GM12878 (cell line): ENCODE data around the gene PPHLN1. TPM values are rescaled to one million over a fixed set of nuclear protein-coding genes. Genes with fewer than 3 reads are reported as not detected.

Experiments
- ATAC-seq: fragments of 200-7000 bp; cut with Tn5 transposase; 3 replicates; pipeline ENCODE4 v1.9.1; 2020; ENCODE audit warnings: mild to moderate bottlenecking, moderate library complexity
- BruUV-seq: library from RNA; stranded (reverse); fragments of 400-500 nt; replicated peaks from 2 replicates; lab custom pipeline; 2021; lab: Mats Ljungman, UMichigan
- CTCF ChIA-PET: fragments of 300-600 bp; sonication (Branson Sonifier 250); formaldehyde crosslinking; extraction: SDS; loops from one replicate; lab custom pipeline; 2021; ENCODE audit warnings: inconsistent platforms; lab: Yijun Ruan, JAX
- POLR2A ChIA-PET: fragments of 350-600 bp; formaldehyde crosslinking; extraction: SDS; loops from one replicate; lab custom pipeline; 2021; ENCODE audit warnings: inconsistent platforms; lab: Charles Lee
- RAD21 ChIA-PET: fragments of 300-600 bp; sonication (Branson Sonifier 250); formaldehyde crosslinking; loops from one replicate; lab custom pipeline; 2023; ENCODE audit warnings: antibody characterized with exemption; ENCODE audit not compliant: unreplicated experiment; lab: Charles Lee
- SMC1A ChIA-PET: fragments of 300-600 bp; sonication (Branson Sonifier 250); formaldehyde crosslinking; loops from one replicate; lab custom pipeline; 2023; ENCODE audit not compliant: unreplicated experiment, uncharacterized antibody; lab: Charles Lee
- DNase-seq: peaks from one replicate; pipeline ENCODE4 v3.0.0-alpha.2; 2011; ENCODE audit warnings: low read depth, low spot score
- FAIRE-seq: peaks from 3 replicates; lab custom pipeline; 2011; peaks lifted over from hg19 to GRCh38; lab: Jason Lieb, UNC
- H2AFZ ChIP-seq: 2 replicates; pipeline ENCODE4 v1.6.0; 2011; ENCODE audit warnings: low read depth, low read length, control low read depth; ENCODE audit not compliant: control insufficient read depth
- H3K27ac ChIP-seq: 2 replicates; pipeline ENCODE4 v1.5.1; 2011; ENCODE audit warnings: control low read depth; ENCODE audit not compliant: control insufficient read depth, insufficient read depth
- H3K27me3 ChIP-seq, 2 experiments: replicated peaks in 1 of 2; 2 replicates each; pipeline versions ENCODE4 v1.6.0 to v1.6.1; 2011; ENCODE audit warnings: low read length in 1 of 2; ENCODE audit not compliant: control insufficient read depth in 2 of 2, insufficient read depth in 2 of 2
- H3K36me3 ChIP-seq, 2 experiments: 2 replicates each; pipeline ENCODE4 v1.5.1; 2011; ENCODE audit warnings: low read length in 1 of 2; ENCODE audit not compliant: control insufficient read depth in 2 of 2, insufficient read depth in 2 of 2
- H3K4me1 ChIP-seq: 2 replicates; pipeline ENCODE4 v1.6.1; 2011; ENCODE audit warnings: mild to moderate bottlenecking, low read length, moderate library complexity, mixed read lengths; ENCODE audit not compliant: control insufficient read depth, insufficient read depth
- H3K4me2 ChIP-seq: 2 replicates; pipeline ENCODE4 v1.6.0; 2011; ENCODE audit warnings: control low read depth; ENCODE audit not compliant: control insufficient read depth, insufficient read depth
- H3K4me3 ChIP-seq: fragments of 200-600 bp; sonication (generic); 2 replicates; pipeline ENCODE4 v1.5.1; 2016
- H3K79me2 ChIP-seq: 2 replicates; pipeline ENCODE4 v1.6.0; 2011; ENCODE audit warnings: low read length; ENCODE audit not compliant: control insufficient read depth, insufficient read depth
- H3K9ac ChIP-seq: 2 replicates; pipeline ENCODE4 v1.8.0; 2011; ENCODE audit warnings: low read length, control low read depth, mixed read lengths; ENCODE audit not compliant: control insufficient read depth, insufficient read depth
- H3K9me3 ChIP-seq: replicated peaks from 3 replicates; pipeline ENCODE4 v1.5.1; 2011; ENCODE audit warnings: mild to moderate bottlenecking, low read length; ENCODE audit not compliant: control insufficient read depth, insufficient read depth
- H4K20me1 ChIP-seq: 2 replicates; pipeline ENCODE4 v1.6.0; 2011; ENCODE audit not compliant: control insufficient read depth, insufficient read depth
- ASH2L ChIP-seq: fragments of 300-600, 200-600 bp; sonication (generic); IDR thresholded peaks from 2 replicates; pipeline ENCODE4 v1.6.1; 2017; ENCODE audit warnings: low read depth, mild to moderate bottlenecking, borderline replicate concordance
- DPF2 ChIP-seq: fragments of 450-650 bp; IDR thresholded peaks from 2 replicates; pipeline ENCODE4 v1.6.1; 2017; ENCODE audit warnings: mild to moderate bottlenecking
- EGR1 ChIP-seq, 2 experiments: IDR thresholded peaks; 1 replicate in 1 of 2; 2 replicates in 1 of 2; pipeline ENCODE4 v1.6.1; 2011 to 2012; ENCODE audit warnings: low read depth in 2 of 2, low read length in 2 of 2, borderline replicate concordance in 1 of 2, mild to moderate bottlenecking in 1 of 2, moderate library complexity in 1 of 2
- ESRRA ChIP-seq: IDR thresholded peaks from 2 replicates; pipeline ENCODE4 v1.6.1; 2012; ENCODE audit warnings: mild to moderate bottlenecking, low read length, improper control_type of control experiment
- EZH2 ChIP-seq: IDR thresholded peaks from 2 replicates; pipeline ENCODE4 v1.6.1; 2012; ENCODE audit warnings: low read depth, mild to moderate bottlenecking, control low read depth, inconsistent platforms, low read length, borderline replicate concordance; ENCODE audit not compliant: control insufficient read depth
- HDAC2 ChIP-seq: fragments of 200-600 bp; sonication (generic); IDR thresholded peaks from 2 replicates; pipeline ENCODE4 v1.6.1; 2017
- KDM1A ChIP-seq: fragments of 200-600 bp; sonication (generic); IDR thresholded peaks from 2 replicates; pipeline ENCODE4 v1.6.1; 2016; ENCODE audit warnings: borderline replicate concordance
- NFXL1 ChIP-seq: fragments of 450-650 bp; IDR thresholded peaks from 2 replicates; pipeline ENCODE4 v1.6.1; 2017; ENCODE audit warnings: antibody characterized with exemption, mild to moderate bottlenecking, borderline replicate concordance
- PAX5 ChIP-seq: IDR thresholded peaks from 2 replicates; pipeline ENCODE4 v1.6.1; 2011; ENCODE audit warnings: low read depth, low read length, borderline replicate concordance
- SIN3A ChIP-seq: IDR thresholded peaks from 2 replicates; pipeline ENCODE4 v1.6.1; 2012; ENCODE audit warnings: low read depth, low read length, improper control_type of control experiment
- SMARCA5 ChIP-seq: fragments of 450-650 bp; IDR thresholded peaks from 2 replicates; pipeline ENCODE4 v1.6.1; 2017; ENCODE audit warnings: mild to moderate bottlenecking
- SMC3 ChIP-seq: IDR thresholded peaks from 2 replicates; pipeline ENCODE4 v1.6.1; 2011; ENCODE audit warnings: low read length, improper control_type of control experiment, borderline replicate concordance
- SUPT20H ChIP-seq: IDR thresholded peaks from 2 replicates; pipeline ENCODE4 v1.6.1; 2011; ENCODE audit warnings: low read depth, mild to moderate bottlenecking, low read length, moderate library complexity, borderline replicate concordance; ENCODE audit not compliant: control insufficient read depth
- ZNF207 ChIP-seq: fragments of 450-650 bp; IDR thresholded peaks from 2 replicates; pipeline ENCODE4 v1.6.1; 2014; ENCODE audit warnings: antibody characterized with exemption, mild to moderate bottlenecking, borderline replicate concordance
- ZNF274 ChIP-seq: IDR thresholded peaks from one replicate; pipeline ENCODE4 v1.8.0; 2011; ENCODE audit not compliant: insufficient read length, insufficient read depth
- WGBS: methylation state at CpG from one replicate; pipeline ENCODE4 v1.1.6; 2016; ENCODE audit warnings: low lambda C conversion rate; ENCODE audit not compliant: insufficient replicate concordance, insufficient coverage; ENCODE audit errors: missing lambda C conversion rate; 5-methylcytosine and 5-hydroxymethylcytosine counted together
- in situ Hi-C: fragments of 300-500 bp; cut with MboI; formaldehyde crosslinking; loops from 9 replicates; pipeline ENCODE4 v1.14.3; 2018; ENCODE audit warnings: mixed read lengths
- intact Hi-C: fragments of 100-400 bp; cut with micrococcal nuclease; formaldehyde crosslinking; loops from one replicate; pipeline ENCODE4 v1.14.2; 2022; ENCODE audit not compliant: unreplicated experiment
- polyA plus RNA-seq, 11 experiments: library from polyadenylated mRNA; depleted of rRNA in 4 of 11; unstranded in 6 of 11; stranded (reverse) in 5 of 11; fragments of >200 nt; fragmentation: Nextera tagmentation in 4 of 11; fragmentation: Illumina TruSeq in 1 of 11; extraction: Ambion mirVana in 4 of 11; extraction: Trizol in 1 of 11; gene quantifications; 1 replicate in 1 of 11; 2 replicates in 10 of 11; pipeline versions ENCODE4 v1.2.1 to v1.2.3, GENCODE V29; 2011 to 2016; ENCODE audit warnings: inconsistent platforms in 2 of 11, missing spikeins in 2 of 11, low read depth in 1 of 11
- total RNA-seq, 4 experiments: library from RNA; depleted of rRNA in 3 of 4; stranded (reverse); fragments of >200 nt in 3 of 4; fragmentation: Illumina TruSeq in 1 of 4; extraction: Trizol in 1 of 4; gene quantifications; 2 replicates each; pipeline versions ENCODE4 v1.2.1 to v1.2.3, GENCODE V29; 2013 to 2021
- TF ChIP-seq, protein P1 (sequence below): fragments of 450-650 bp; formaldehyde crosslinking; IDR thresholded peaks from 2 replicates; pipeline ENCODE4 v1.4.0; 2022; ENCODE audit warnings: mild to moderate bottlenecking, moderate library complexity

The PPHLN1 gene
- total and polyA plus RNA-seq, 10 of the 15 experiments (the other 5 are each of a cell fraction or from before 2014, with no cell fraction given), result 73.6 to 117 (median 92.1) TPM

DNA sequence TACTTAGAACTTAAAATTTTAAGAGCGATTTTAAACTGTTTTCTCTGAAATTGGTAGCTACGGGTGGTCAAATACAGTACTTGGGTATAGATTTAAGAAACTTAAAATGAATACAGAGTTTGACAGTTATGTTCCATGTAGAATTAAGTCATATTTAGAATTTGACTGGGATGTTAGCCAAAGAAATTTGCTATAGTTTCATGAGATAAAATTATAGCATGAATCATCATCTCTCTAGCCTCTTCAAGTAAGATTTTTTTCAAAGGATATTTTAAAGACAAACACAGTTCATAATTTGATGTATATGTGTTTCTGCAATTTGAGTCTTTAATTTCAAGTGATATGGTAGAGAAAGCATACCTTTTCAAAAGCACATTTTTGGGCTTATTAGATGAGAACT, 41.1 kb upstream of the PPHLN1 start:
- H3K4me1 ChIP-seq, result peaks cover 3% of the 10 kb centered on the region; the same call in 1 of the 2 replicates
- H3K36me3 ChIP-seq, result no peaks in the 10 kb centered on the region
- no peak overlapping the region for H3K9ac ChIP-seq
- no peaks in the 10 kb centered on the region for H3K27me3 ChIP-seq
- CTCF ChIA-PET, result interaction anchor here (1.5 kb wide), 1 partner anchor 87 kb away, joined by 3 read pairs; no protein-coding TSS in a partner anchor
- H4K20me1 ChIP-seq, result no peaks in the 10 kb centered on the region
- H3K27ac ChIP-seq, result no peak overlapping the region
- FAIRE-seq (no peak), DNase-seq (no peak), ATAC-seq (no peak)
- WGBS, result 70% methylated on average over 2 of the region's 2 CpGs
- H3K79me2 ChIP-seq, result no peaks in the 10 kb centered on the region
- in situ Hi-C loops (no loop called here), intact Hi-C loops (no loop called here)
- TF ChIP-seq SUPT20H, result no peak
- TF ChIP-seq NFXL1, result no peak
- TF ChIP-seq ESRRA, result no peak
- no peak for TF ChIP-seq SMC3
- TF ChIP-seq SMARCA5, result no peak
- TF ChIP-seq PAX5, result no peak
- no peak for TF ChIP-seq DPF2
- TF ChIP-seq, protein P1, sequence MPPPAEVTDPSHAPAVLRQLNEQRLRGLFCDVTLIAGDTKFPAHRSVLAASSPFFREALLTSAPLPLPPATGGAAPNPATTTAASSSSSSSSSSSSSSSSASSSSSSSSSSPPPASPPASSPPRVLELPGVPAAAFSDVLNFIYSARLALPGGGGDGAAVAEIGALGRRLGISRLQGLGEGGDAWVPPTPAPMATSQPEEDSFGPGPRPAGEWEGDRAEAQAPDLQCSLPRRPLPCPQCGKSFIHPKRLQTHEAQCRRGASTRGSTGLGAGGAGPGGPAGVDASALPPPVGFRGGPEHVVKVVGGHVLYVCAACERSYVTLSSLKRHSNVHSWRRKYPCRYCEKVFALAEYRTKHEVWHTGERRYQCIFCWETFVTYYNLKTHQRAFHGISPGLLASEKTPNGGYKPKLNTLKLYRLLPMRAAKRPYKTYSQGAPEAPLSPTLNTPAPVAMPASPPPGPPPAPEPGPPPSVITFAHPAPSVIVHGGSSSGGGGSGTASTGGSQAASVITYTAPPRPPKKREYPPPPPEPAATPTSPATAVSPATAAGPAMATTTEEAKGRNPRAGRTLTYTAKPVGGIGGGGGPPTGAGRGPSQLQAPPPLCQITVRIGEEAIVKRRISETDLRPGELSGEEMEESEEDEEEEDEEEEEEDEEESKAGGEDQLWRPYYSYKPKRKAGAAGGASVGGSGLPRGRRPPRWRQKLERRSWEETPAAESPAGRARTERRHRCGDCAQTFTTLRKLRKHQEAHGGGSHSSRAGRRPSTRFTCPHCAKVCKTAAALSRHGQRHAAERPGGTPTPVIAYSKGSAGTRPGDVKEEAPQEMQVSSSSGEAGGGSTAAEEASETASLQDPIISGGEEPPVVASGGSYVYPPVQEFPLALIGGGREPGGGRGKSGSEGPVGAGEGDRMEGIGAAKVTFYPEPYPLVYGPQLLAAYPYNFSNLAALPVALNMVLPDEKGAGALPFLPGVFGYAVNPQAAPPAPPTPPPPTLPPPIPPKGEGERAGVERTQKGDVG, result no peak
- no peak for TF ChIP-seq ASH2L
- TF ChIP-seq HDAC2, result no peak
- TF ChIP-seq ZNF207, result no peak
- no peak for TF ChIP-seq KDM1A
- TF ChIP-seq EGR1 (IDR thresholded peaks at IDR 0.05; ENCODE audit: borderline replicate concordance in 1 of 2, low read depth in 2 of 2, low read length in 2 of 2), result no peak
- no peak for TF ChIP-seq SIN3A
- no peak for TF ChIP-seq EZH2
- TF ChIP-seq ZNF274, result no peak
- BruUV-seq, result no TSS peak
- no peak overlapping the region for H3K4me2 ChIP-seq
- SMC1A ChIA-PET, result interaction anchor here (0.8 to 2.0 kb wide), 3 partner anchors 42 to 49 kb away, joined by 3 to 5 read pairs (median 3); no protein-coding TSS in a partner anchor
- RAD21 ChIA-PET, result interaction anchor here (0.7 kb wide), 1 partner anchor 198 kb away, joined by 3 read pairs; no protein-coding TSS in a partner anchor
- H3K4me3 ChIP-seq, result no peak overlapping the region
- POLR2A ChIA-PET, result interaction anchor here (0.7 kb wide), 1 partner anchor 928 kb away, joined by 5 read pairs; no protein-coding TSS in a partner anchor
- H2AFZ ChIP-seq, result no peak overlapping the region
- H3K9me3 ChIP-seq, result no peaks in the 10 kb centered on the region
